Activated gamma-delta T cell (primary cell): ENCODE data around the gene CTBP1.

Experiments
- DNase-seq: peaks from one replicate; lab custom pipeline; 2025; lab: John Stamatoyannopoulos, UW

The CTBP1 gene

DNA sequence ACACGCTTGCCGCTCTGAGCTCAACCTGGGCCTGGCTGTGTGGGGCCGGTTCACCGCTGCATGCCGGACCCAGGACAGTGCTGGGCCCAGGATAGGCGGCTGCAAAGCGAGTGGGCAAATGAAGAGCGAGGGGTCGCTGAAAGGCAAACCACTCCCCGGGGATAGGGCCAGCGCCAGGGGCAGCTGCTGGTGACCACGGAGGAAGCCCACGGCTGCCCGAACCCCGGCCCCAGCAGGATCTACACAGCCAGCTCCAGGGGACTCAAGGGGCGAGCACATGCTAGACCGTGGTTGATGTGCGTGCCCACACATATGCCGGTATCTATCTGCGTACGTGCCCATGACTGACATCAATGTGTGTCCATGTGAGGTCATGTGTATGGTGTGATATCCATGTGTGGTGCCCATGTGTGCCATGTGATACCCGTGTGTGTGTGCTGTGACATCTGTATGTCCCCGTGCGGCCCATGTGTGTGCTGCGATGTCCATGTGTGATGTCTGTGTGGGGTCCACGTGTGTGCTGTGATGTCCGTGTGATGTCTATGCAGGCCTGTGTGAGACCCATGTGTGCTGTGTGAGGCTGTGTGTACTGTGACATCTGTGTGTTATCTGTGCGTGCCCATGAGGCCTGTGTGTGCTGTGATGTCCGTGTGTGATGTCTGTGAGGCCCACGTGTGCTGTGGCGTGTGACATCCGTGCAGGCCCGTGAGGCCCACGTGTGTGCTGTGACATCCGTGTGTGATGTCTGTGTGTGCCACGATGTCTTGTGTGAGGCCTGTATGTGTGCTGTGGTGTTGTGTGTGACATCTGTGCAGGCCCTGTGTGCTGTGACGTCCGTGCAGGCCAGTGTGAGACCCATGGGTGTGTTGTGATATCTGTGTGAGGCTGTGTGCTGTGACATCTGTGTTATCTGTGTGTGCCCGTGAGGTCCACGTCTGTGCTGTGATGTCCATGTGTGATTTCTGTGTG is 24.8 kb downstream of the CTBP1 start:
- DNase-seq, result no peak

DNA sequence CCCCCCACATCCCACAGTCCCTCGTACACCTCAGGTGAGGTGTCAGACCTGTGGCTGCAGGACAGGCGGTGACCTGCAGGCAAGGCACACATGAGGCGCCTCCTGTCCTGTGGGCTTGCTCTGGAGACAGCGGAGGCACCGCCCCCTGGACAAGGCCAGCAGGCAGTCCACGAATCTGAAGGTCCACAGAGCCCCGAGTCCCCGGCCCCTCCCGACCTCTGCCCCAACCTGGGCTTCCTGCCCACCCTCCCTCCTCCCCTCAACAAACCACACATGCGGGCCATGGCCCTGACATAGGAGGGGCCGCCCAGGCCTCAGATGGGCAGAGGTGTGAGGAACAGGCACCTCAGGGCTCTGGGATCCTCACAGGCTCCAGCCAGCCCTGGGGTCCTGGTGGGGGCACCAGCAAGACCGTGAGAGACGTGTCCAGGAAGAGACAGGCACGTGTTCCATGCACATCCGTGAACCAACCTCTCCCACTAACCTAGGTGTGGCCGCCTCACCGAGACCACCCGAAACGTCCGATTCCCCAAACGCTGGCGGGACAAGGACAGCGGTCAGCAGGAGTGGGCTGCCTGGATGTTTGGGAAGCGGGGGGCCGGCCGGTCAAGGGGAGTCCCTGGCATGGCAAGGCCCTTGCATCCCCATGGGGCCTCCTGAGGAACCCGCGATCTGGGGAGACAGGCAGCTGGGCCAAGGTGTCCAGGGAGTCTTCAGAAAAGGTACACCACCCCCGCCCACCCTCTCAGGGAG is 25.8 kb downstream of the CTBP1 start:
- no peak for DNase-seq

DNA sequence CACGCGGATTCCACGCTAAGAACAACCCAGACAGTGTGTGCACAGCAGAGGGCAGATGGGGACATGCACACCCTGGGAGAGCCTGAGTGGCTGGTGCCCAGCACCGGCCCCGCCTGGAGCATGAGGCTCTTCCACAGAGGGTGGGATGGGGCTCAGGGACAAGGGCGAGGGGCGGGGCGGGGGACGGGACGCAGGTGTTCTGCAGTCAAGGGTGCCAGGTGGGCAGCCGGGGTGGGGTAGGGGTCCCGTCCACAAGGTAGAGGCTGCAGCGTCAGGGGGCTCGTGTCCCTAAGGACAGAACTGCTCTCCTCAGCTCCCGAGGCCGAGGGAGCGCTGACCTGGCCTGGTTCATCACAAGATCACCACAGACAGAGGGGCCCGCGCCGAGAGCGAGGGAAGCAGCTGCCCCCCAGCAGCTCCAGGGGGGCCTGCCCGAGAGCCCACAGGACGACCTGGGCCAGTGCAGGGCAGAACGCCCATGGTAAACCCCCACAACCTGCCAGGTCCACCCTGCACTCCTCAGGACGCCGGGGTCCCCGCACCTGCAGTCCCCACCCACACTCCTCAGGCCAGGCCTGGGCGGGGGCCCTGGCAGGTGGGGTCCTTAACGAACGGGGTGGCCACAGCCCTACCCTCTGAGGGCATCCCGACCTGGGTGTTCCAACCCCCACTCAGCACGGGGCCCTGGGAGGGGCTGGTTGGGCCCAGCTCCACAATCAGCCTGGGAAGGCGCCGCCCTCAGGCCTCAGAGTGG is 26.7 kb downstream of the CTBP1 start:
- no peak for DNase-seq

GRCh38 chr4:1221155-1221870 is 27.6 kb downstream of the CTBP1 start:
- no peak for DNase-seq

DNA sequence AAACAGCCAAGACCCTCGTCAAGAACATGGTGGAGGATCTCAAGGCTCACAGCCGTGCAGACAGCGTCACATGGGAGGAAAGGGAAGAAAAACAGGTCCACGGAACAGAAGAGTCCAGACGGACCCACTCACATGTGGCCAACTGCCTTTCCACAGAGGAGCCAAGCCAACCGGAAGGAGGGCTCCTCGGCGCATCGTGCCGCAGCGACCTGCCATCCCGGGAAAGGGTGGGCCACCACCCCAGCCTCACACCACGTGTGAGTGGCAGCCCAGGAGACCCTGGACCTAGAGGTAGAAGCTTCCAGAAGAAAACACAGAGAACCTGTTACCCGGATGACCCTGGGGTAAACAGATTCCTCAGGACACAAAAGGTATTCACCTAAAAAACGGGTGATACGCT is 28.4 kb downstream of the CTBP1 start:
- DNase-seq, result no peak

DNA sequence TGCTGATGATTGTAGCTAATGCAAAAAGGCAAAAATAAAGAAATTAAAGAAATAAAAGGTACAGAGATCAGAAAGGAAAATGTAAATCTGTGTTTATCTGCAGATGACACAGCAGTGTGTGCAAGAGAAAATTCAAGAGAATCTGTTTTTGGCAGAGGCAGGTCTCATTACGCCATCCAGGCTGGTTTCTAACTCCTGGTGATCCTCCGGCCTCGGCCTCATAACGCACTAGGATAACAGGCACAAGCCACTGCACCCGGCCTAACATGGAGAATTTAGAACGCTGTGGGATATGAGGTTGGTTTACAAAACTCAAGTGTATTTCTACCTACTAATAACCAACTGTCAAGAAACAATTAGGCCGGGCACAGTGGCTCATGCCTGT is 29.4 kb downstream of the CTBP1 start:
- DNase-seq, result no peak

DNA sequence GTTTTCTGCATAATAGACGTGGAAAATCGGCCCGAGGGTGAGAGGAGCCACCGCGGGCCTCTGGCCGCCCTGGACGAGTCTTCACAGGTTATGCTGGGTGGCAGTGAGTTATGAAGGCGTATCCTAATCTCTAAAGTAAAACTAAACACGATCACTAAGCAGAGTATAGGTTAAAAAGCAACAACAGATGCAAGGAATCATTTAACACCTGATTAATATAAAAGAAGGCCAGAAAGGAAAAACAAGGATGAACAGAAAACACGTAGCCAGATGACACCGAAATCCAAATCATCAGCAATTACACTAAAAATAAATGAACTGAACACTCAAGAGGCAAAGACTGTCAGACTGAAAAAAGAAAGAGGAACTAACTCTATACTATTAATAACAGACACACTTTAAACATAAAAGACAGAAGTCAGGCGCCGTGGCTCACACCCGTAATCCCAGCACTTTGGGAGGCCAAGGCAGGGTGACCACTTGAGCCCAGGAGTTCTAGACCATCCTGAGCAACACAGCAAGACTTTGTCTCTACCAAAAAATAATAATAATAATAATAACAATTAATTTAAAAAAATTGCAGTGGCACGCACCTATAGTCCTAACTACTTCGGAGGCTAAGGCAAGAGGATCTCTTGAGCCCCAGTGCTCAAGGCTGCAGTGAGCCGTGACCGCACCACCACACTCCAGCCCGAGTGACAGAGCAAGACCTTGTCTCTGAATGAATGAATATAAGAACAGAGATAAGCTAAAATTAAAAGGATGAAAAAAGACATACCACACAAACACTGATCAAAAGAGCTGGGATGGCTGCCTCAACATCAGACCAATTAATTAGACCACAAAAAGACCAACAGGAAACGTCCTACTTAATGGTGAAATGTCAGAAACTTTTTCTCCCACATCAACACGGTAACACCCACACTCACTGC is 30.0 kb downstream of the CTBP1 start:
- DNase-seq, result no peak

DNA sequence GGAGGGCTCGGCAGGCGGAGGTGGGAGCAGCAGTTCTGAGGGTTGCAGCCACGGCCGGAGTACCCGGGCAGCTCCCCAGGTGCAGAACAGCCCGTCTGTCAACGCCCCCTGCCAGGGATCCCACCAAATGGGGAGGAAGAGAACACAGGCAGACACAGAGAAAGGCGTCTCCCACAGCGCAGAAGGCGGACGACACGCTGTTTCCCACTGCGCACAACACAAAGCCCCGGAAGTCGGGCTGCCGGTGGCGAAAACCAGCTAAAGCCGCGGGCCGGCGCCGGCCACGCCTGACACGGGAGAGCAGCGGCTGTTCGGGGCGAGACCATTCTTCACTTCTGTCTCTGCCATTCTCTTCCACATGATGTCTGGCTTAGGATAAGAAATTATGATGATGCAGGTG is 31.6 kb downstream of the CTBP1 start:
- DNase-seq, result no peak

- peak; percentile 47 for DNase-seq
Observed at GRCh38 chr4:1216869-1217294, 32.0 kb downstream of the CTBP1 start.

GRCh38 chr4:1216076-1216614 is 32.8 kb downstream of the CTBP1 start:
- no peak for DNase-seq

GRCh38 chr4:1215141-1216075 is 33.5 kb downstream of the CTBP1 start:
- no peak for DNase-seq

- DNase-seq, result no peak
Observed at GRCh38 chr4:1214101-1215095, 34.5 kb downstream of the CTBP1 start.

DNA sequence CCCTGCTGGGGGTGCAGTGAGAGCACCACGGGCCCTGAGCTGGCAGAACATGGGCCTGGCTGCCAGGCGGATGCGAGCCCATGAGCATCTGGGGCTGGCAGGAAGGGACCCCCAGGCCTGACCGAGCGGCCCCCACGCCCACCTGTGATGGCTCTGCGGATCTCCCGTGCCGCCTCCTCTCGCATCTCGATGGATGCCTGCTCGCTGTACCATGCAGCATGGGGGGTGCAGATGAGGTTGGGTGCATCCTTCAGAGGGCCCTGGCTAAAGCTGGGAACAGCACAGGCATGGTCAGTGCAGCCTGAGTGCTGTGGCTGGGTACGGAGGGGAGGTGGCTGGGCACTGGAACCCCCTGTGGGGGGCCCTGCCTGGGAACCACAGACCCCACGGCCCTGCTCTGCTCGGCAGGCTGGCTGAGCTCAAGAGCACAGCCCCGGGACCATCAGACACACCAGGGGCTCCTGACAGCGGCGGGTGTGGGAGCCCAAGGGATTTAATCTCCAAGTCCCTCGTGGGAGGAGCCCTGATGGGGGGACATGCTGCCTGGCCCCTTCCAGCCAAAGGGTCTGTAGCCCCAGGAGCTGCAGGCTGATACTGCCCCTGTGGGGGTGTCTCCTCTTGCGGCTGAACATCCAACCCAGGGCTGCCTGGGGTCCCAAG is 35.5 kb downstream of the CTBP1 start:
- no peak for DNase-seq

- DNase-seq, result no peak
Observed at GRCh38 chr4:1212546-1213335, 36.2 kb downstream of the CTBP1 start.

DNA sequence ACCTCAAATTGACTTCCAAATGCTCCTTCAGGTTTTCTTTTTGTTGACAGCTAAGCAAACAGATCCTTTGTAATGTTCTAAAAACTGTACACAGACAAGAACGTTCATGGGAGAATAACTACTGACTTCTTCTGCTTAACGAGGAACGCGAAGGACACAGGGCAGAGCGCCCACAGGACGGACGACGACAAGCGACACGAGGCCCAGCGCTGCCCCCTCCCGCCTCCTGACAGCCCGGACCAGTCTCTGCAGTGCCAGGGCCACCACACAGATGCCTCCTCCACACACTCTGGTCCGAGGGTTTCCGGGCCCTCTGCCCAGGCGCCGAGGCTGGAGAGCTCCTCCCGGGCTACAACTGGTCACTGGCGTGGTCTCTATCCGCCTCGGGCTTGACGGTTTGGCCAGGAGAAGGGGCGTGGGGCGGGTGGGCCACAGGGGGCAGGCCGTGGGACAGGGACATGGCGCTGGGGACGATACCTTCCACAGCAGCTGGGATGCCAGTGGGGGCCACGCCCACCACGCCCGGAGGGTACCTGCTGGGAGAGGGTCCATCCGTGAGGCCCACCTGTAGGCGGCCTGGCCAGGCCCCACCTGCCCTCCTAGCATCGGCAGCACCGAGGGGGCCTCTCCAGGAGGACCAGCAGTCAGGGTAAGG is 36.9 kb downstream of the CTBP1 start:
- no peak for DNase-seq

GRCh38 chr4:1211371-1211770 is 37.6 kb downstream of the CTBP1 start:
- no peak for DNase-seq
